ENCODE results near the gene LRR1. TPM values are rescaled to one million over a fixed set of nuclear protein-coding genes. Genes with fewer than 3 reads are reported as not detected.
"Not testable (repeated sequence)": the region's sequence is repeated elsewhere in the genome, so short reads cannot be mapped to it uniquely, and the experiment has no call there.

Gene LRR1
- polyA plus RNA-seq, 1 donor, result 7.4 TPM

DNA sequence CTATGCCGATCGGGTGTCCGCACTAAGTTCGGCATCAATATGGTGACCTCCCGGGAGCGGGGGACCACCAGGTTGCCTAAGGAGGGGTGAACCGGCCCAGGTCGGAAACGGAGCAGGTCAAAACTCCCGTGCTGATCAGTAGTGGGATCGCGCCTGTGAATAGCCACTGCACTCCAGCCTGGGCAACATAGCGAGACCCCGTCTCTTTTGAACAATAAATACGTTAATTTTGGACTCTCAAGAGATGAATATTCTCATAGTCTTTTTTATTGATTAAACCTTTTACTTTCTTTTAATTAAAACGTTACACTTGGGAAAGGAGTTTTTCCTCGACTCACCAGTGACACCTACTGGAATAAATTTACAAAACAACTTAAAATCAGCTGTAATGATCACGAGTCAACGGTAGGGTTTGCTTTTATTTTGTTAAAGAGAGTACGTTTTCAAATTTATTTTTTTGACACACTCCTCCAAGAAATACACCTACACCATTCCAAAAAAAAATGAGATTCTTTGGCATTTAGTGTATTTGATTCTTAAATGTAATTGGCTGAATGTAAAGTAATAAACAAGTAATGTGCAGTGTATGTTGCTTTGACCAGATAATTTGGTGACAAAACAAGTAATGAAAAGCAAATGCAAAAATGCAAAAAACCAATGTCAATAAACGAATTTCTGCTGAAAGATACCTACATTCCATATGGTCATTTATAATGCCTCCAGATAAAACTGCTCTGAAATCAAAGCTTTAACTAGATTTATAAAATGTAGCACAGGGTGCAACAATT is 11.9 kb upstream of the LRR1 start:
- peak; percentile 69 for DNase-seq

GRCh38 chr14:49589387-49589786 is 9.4 kb upstream of the LRR1 start:
- DNase-seq, result no peak

- no peak for DNase-seq
These were observed 5.7 kb upstream of the LRR1 start for GRCh38 chr14:49593016-49593415.

GRCh38 chr14:49594347-49595091 is 4.2 kb upstream of the LRR1 start:
- DNase-seq, result no peak

DNA sequence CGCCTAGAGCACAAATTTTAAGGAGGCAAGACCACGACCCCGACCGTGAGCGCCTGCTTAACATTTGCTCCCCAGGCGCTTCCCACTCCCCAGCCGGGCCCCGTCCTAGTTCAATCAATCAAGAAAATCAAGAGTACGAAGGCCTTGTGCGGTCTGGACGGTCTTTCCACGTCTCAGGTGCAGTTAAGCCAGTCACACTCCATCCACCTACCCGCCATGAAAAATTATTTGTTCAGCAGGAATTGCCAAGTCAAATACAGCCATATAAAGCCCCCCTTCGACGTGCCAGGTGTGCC is 603 bp upstream of the LRR1 start:
- no peak for DNase-seq

DNA sequence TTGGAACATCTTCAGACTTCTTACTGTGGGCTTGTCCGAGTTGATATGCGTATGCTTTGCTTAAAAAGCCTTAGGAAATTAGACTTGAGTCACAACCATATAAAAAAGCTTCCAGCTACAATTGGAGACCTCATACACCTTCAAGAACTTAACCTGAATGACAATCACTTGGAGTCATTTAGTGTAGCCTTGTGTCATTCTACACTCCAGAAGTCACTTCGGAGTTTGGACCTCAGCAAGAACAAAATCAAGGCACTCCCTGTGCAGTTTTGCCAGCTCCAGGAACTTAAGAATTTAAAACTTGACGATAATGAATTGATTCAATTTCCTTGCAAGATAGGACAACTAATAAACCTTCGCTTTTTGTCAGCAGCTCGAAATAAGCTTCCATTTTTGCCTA is 8.8 kb downstream of the LRR1 start:
- DNase-seq, result no peak

- DNase-seq, result no peak
These were observed 13.5 kb downstream of the LRR1 start for GRCh38 chr14:49612251-49612650.

- DNase-seq, result no peak
These were observed 13.9 kb downstream of the LRR1 start for GRCh38 chr14:49612671-49613070.

- DNase-seq, result no peak
These were observed 15.5 kb downstream of the LRR1 start for GRCh38 chr14:49614196-49614595.

- DNase-seq, result no peak
These were observed 17.0 kb downstream of the LRR1 start for GRCh38 chr14:49615776-49616175.

DNA sequence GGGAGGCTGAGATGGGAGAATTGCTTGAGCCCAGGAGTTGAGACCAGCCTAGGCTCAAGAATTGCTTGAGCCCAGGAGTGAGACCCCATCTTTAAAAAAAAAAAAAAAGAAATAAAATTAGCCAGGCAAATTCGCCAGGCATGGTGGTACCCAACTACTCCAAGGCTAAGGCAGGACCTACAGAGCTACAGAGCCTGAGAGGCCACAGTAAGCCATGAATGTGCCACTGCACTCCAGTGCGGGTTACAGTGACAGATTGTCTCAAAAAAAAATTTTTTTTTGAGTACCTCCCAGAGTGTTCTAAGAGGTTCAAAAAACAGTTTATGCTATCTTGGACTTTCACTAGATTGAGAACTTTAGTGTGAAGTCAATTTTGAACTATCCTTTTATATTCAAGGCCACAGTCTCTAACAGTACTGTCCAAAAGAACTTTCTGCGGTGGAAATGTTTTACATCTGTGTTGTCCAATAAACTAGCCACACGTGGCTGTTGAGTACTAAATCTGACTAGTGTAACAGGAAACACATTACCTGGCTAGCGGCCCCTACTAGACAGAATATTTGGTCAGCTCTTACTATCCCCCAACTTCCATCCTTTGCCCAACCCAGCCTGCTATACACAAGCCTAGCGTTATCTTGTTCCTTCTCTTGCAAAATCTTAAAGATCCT is 19.2 kb downstream of the LRR1 start:
- DNase-seq, result no peak

DNA sequence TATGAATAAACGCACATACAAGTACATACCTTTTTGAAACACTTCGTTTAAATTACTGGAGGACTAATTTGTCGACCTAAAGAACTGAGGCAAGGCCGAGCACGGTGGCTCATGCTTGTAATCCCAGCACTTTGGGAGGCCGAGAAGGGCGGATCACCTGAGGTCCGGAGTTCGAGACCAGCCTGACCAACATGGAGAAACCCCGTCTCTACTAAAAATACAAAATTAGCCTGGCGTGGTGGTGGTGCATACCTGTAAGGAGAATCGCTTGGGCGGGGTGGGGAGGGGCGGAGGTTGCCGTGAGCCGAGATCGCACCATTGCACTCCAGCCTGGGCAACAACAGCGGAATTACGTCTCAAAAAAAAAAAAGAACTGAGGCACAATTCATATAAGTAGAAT is 20.5 kb downstream of the LRR1 start:
- not testable (repeated sequence) for DNase-seq

GRCh38 chr14:49619730-49620129 is 21.0 kb downstream of the LRR1 start:
- no peak for DNase-seq

GRCh38 chr14:49620182-49621113 is 21.7 kb downstream of the LRR1 start, which contains the start of the genes MGAT2 and RPL36AL:
Gene MGAT2 (plus strand): TSS chr14:49620799. CDS start chr14:49621269, 470 bp downstream.
Gene RPL36AL (minus strand): TSS chr14:49620626. CDS start chr14:49619104, 1,522 bp downstream.
- DNase-seq, result peak; percentile 98

DNA sequence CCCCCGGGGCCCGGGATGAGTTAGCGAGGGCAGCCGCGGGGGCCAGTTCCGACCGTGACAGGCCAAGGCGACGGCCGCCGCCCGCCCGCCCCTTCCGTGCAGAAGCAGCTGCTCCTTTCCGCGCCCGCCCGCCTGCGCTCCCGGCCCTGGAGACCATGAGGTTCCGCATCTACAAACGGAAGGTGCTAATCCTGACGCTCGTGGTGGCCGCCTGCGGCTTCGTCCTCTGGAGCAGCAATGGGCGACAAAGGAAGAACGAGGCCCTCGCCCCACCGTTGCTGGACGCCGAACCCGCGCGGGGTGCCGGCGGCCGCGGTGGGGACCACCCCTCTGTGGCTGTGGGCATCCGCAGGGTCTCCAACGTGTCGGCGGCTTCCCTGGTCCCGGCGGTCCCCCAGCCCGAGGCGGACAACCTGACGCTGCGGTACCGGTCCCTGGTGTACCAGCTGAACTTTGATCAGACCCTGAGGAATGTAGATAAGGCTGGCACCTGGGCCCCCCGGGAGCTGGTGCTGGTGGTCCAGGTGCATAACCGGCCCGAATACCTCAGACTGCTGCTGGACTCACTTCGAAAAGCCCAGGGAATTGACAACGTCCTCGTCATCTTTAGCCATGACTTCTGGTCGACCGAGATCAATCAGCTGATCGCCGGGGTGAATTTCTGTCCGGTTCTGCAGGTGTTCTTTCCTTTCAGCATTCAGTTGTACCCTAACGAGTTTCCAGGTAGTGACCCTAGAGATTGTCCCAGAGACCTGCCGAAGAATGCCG is 22.6 kb downstream of the LRR1 start:
- DNase-seq, result peak; percentile 56

DNA sequence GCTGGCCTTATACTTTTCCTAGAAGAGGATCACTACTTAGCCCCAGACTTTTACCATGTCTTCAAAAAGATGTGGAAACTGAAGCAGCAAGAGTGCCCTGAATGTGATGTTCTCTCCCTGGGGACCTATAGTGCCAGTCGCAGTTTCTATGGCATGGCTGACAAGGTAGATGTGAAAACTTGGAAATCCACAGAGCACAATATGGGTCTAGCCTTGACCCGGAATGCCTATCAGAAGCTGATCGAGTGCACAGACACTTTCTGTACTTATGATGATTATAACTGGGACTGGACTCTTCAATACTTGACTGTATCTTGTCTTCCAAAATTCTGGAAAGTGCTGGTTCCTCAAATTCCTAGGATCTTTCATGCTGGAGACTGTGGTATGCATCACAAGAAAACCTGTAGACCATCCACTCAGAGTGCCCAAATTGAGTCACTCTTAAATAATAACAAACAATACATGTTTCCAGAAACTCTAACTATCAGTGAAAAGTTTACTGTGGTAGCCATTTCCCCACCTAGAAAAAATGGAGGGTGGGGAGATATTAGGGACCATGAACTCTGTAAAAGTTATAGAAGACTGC is 23.4 kb downstream of the LRR1 start:
- DNase-seq, result no peak

DNA sequence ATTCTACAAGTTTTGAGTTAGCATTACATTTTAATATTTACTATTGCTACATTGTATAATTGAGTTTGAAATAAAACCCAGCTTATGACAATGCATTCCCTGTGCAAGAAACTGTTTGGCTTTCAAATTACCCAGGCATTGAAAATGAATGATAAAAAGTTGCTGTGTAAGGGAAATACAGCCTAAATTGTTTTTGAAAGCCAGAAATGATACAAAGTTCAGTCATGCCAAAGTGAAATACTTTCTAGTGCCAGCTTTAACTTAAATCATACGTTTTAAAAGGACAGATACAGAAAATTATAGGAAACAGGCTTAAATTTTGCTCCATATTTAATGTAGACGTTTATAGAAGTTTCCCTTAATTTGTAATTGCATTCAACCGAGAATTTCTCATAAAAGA is 24.6 kb downstream of the LRR1 start:
- DNase-seq, result no peak

DNA sequence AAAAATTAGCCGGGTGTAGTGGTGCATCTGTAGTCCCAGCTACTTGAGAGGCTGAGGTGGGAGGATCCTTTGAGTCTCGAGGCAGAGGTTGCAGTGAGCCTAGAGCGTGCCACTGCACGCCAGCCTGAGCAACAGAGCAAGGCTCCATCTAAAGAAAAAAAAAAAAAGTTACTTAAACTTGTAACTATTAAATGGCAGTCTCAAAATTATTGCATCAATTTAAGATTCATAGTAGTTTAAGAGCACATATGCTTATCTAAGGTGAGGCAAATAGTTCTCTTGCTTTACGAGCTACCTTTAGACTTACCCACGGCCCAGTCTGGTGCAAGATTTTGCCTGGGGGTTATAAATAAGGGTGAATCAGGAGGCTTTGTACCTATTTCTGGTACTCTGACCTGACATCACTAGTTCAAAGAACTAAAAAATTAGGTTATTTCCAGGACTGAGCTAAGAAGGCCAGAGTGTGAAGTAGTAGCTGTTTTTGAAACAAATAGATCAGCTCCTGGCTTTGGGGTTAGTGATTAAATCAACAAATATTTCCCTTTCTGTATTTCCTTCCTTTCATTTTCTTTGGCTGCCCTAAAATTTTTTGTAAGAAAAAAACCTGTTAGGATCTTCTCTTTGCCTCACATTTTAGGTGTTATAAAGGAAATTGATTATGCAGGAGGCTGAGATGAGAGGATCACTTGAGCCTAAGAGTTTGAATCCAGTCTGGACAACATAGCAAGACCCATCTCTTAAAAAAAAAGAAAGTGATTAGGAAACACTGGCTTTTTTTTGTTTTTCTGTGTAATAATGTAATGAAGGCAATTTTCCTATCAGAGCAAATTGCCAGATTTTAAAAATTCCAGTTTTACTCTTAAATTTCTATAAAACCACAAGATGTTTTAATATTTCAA is 25.4 kb downstream of the LRR1 start:
- DNase-seq, result no peak

DNA sequence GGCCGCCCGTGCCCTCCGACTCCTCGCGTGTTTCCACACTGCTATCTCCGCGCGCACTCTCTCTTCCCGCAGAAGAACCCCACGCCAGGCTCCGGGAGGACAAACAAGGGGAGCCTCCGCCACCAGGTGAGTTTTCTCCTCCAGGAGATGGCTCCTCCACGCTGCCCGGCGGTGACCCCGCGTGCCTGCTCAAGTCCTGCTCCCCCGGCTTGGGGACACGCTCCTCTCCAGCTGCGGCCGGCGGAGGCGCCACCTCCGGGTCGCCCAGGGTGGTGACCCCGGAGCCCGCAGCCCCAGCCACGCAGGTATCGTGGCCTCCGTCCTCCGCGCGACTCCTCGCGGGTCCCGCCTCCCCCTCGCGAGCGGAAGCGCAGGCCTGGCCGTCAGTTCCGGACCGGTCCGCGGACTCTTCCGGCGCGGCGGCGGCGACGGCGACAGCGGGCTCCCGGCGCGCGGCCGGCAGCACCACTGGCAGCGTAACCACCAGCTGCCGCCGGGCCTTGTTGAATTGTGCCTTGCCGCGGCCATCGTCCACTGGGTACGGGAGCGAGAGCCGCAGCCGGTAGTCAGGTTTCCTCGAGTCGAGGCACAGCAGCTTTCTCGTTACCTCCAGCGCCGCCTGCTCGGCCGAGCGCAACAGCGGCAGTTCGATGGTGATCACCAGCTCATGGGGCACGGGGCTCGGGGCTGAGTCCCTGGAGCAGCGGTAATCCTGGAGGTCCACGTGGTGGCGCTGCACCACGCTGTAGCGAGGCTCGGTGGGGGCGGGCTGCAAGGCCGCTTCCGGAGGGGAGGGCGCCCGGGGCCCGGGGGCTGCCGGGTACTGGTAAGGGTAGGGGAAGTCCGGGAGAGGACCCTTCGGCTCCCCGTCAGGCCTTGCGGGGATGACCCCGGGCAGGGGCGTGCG is 35.2 kb downstream of the LRR1 start:
- peak; percentile 96 for DNase-seq

Measured in hindlimb muscle (tissue), 1 donor.